Stimulated activated CD8-positive, alpha-beta memory T cell treated with anti-CD3 and anti-CD28 coated beads, Interleukin-4, amount 100 ng/mL, for 48 hours (primary cell): ENCODE measurements around the gene PARD3.

ENCODE experiments used
- DNase-seq: peaks from one replicate; pipeline ENCODE4 v3.0.0-alpha.2; 2020

Gene PARD3

DNA sequence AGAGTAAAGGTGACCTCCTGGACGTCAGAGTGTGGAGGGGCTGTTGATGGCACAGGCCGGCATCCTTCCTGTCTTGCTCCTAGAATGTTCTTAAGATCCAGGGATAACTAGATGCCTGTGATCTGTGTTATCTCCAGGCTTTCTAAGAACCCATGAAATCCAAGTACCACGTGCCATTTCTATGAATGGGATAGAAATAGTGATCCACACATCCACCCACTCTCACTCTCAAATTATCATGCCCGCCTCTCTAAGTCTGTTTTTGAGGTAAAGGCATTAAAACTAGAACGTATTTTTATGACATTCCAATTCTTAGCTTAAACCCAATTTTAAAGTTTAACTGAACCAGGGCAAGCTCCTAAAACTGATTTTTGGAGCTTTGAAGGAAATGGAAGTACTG, 622.5 kb downstream of the PARD3 start:
- DNase-seq: no peak

- no peak for DNase-seq
These were observed 623.7 kb downstream of the PARD3 start for GRCh38 chr10:34191406-34191805.

GRCh38 chr10:34190580-34190979, 624.5 kb downstream of the PARD3 start:
- DNase-seq: no peak

DNA sequence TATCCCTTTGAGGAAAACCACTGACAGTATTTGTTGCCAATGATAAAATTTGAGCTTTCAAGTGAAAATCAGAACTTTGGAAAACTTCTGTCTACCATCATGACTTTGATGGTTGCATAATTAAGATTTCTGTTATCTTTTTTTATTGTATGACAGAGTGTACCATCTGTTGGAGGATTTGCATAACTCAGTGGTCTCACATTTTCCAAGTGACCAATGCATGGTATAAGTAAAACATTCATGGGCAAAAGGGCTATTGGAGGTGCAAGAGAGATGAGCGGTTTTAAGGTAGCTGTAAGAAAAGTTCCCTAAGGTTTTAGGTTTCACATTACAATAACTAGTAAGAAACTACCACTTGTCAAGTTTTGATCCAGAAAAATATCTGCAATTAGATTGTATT, 625.3 kb downstream of the PARD3 start:
- no peak for DNase-seq

GRCh38 chr10:34188221-34188620, 626.9 kb downstream of the PARD3 start:
- no peak for DNase-seq

DNA sequence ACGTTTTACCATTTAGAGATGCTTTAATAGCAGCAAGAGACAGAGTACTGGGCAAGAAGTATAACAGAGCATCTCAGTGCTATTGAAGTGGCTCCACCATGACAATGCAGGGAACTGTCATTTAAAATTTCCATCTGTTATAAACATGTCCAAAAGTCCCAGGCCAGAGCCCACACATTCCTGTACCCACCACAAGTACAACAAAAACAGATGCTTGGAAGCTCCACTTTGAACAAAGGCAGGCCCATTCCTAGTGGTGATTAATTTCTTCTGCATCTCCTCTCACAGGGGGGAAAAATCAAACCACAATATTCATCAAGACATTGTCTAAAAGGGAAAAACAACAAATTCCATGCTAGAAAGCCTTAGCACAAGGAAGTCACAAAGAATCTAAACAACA, 627.9 kb downstream of the PARD3 start:
- no peak for DNase-seq

DNA sequence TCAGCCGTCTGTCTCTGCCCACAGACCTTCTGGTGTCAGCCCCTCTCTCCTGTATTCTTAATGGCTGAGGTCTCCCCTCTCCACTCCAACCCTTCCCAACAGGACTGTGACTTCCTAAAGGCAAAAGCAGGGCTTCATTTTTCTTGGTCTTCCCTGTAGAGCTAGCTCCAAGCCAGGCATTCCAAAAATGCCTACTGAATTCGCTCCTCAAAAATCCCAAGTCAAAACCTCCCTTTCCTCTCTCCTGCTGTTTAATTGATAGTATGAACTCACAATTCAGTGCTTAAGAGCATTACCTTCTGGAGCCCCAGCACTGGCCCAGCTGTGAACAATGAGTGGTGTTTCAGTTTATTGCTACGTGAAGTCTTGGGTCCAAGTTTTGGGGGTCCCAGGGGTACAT, 628.4 kb downstream of the PARD3 start:
- no peak for DNase-seq

DNA sequence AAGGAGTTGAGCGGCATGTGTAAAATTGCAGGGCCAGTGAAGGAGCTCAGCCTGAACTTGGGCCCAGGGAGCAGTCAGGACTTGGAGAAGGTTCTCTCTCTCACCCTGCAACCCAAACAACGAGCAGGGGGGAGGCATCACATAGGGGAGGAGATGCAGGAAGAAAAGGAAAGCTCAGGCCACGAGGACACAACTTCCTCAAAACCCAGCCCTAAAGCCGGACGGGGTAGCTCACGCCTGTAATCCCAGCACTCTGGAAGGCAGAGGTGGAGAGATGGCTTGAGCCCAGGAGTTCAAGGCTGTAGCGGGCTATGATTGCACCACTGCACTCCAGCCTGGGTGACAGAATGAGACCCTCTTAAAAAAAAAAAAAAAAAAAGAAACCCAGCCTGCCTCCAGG, 629.1 kb downstream of the PARD3 start:
- DNase-seq: no peak

DNA sequence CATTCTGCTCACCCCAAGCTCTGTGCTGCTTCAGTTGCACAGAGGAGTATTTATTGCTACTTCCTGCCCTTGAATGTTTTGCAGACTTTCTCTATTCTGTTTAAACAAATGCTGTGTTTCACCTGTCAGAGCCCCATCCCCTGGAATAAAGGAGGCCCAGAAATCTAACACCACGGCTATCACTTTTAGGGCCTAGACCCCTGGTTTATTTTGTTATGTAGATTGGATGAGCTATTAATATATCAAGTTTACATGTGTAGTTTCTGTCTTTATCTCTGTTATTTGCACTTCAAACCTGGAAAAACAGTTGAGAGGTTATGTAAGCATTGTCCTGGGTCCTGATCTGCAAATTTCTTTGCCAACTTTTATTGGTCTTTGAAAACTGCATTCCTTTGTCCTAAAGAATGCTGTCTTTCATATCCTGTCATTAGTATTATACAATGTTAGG, 630.1 kb downstream of the PARD3 start:
- DNase-seq: no peak

DNA sequence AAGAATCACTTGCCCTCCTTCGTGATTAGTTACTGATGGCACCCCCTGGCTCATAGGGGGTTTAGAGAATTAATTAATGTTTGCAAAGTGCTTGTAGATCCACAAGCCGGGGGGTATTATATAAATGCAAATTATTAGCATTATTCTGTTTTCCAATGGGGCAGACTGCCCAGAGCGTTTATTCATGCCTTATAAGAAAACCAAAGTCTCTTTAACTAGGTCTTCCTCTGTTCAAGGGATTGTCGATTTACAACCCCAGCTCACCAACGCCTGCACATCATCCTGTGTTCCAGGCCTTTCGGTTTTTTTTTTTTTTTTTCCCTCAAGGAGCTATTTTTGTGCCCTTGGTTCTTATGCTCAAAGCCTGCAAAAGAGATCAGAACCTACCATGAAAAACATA, 630.7 kb downstream of the PARD3 start:
- no peak for DNase-seq

- no peak for DNase-seq
These were observed 631.9 kb downstream of the PARD3 start for GRCh38 chr10:34183016-34183796.

DNA sequence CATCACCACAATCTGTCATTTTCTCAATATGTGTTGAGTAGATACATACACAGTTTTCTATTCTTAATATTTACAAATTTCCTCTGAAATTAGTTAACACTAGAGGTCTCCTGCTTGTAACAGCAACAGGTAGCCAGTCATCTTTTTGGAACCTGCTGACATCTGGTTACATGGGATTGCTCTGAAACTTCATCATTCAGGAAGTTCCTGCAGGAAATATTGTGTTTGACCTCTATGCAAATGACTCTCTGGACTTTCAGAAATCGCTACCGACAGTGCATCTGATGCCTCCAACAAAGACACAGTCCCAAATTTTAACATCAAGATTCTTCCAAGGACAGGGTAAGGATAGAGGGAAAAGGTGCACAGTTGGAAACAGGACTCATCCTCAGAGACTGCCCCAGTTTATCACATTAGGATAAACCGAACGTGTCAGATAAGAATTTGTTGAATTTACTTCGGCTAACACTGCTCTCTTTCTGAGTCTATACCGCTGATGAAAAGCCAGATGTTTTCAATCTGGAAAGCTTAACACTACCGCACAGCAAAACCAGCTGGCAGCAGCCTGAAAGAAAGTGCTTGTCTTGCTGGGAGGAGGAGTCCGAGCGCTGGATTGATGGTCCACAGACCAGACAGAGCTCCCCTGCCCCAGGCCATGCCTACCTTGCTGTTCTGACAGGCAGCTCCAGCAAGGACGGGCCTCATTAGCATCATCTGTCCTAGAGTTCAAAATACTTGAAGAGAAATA, 633.4 kb downstream of the PARD3 start:
- DNase-seq: no peak

GRCh38 chr10:34180749-34181148, 634.3 kb downstream of the PARD3 start:
- no peak for DNase-seq

DNA sequence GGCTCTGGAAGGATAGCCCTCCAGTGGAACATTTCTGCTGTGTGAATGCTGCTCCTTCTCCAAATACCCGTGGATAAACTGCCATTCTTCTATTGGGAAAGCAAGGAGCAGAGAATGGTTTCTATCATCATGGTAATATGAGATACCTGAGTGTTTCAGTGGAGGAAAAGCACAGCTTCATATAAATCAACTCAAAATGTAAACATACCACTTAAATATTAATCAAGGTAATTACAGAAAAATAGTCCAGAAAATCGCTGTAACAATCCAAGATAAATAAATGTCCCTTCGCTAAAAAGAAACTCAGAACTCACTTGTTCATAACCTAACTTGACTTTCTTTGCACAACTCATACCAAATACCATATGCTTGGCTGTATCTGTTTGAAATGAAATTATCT, 635.8 kb downstream of the PARD3 start:
- DNase-seq: no peak

DNA sequence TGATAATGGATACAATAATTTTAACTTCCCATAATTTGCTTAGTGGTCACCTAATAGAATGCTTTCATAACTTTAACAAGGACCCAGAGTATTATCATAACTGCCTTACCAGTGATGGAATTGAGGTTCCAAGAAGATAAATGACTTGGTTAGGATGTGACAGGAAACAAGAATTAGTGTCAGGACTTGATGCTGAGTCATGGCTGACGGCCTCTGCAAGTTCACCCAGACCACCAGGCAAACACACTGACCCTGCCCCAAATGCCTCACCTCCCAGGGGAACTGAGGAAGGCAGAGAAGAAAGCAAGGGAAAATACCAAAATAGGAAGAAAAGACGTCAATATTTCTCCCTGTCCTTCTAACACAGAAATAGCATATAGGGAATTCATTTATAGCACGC, 636.3 kb downstream of the PARD3 start:
- DNase-seq: no peak

- DNase-seq: no peak
These were observed 636.9 kb downstream of the PARD3 start for GRCh38 chr10:34178196-34178595.

DNA sequence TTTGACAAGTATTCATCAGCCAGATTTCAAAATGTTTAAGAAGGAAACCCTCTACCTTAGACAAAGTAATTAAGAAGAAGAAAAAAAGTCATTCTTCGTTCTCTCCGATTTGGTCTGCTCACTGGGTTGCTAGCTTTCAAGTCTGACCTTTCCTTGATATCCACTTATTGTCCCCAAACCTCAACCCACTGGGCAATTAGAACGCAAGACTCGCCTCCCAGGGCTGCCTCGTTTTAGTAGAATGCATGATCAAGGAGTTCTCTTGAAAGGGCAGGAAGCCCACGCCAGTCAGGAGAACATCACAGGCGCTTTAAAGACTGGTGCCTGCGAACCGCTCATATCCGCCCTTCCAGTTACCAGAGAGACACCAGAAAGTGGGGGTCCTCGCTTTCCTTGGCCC, 637.7 kb downstream of the PARD3 start:
- no peak for DNase-seq

DNA sequence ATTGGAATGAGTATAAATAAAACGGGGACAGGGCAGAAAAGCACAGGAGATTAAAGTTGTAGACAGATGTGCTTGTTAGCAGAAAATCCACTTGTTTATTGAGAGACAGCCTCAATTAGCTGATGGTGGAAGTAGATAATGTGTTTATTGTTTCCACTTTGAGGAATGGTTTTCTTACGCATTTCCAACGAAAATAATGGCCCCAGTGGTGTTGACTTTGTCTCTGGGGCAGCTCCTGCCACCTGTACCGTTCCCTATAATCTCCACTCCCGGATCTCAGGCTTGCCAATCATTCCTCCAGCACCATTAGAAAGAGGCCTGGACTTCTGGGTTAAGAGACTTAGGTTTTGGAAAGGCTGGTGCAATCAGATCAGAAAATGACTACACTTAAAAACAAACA, 638.7 kb downstream of the PARD3 start:
- DNase-seq: no peak

- DNase-seq: no peak
These were observed 640.0 kb downstream of the PARD3 start for GRCh38 chr10:34175121-34175520.

- no peak for DNase-seq
These were observed 642.1 kb downstream of the PARD3 start for GRCh38 chr10:34172936-34173533.

- no peak for DNase-seq
These were observed 643.1 kb downstream of the PARD3 start for GRCh38 chr10:34171957-34172527.

- DNase-seq: no peak
These were observed 645.4 kb downstream of the PARD3 start for GRCh38 chr10:34169677-34170076.

- no peak for DNase-seq
These were observed 646.0 kb downstream of the PARD3 start for GRCh38 chr10:34169131-34169530.

DNA sequence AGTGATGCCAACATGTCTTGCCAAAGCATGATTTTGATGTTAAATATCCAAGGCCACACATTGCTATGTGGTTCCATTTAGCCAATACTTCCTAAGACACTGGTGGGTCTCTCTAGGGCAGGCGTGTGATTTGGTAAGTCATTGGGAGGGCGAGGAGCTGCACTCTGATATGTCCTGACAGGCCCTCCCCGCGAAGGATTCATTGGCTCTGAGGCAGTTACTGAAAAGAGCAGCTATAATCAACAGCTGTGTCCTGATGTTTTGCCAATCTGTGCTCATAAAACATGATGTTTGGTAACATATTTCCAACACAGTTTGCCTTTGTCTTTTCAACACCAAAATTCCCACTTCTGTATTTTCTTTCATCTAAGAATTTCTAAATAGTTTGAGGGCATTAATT, 646.7 kb downstream of the PARD3 start:
- no peak for DNase-seq
